ENCODE results near the gene GADD45GIP1.

GADD45GIP1 gene

DNA sequence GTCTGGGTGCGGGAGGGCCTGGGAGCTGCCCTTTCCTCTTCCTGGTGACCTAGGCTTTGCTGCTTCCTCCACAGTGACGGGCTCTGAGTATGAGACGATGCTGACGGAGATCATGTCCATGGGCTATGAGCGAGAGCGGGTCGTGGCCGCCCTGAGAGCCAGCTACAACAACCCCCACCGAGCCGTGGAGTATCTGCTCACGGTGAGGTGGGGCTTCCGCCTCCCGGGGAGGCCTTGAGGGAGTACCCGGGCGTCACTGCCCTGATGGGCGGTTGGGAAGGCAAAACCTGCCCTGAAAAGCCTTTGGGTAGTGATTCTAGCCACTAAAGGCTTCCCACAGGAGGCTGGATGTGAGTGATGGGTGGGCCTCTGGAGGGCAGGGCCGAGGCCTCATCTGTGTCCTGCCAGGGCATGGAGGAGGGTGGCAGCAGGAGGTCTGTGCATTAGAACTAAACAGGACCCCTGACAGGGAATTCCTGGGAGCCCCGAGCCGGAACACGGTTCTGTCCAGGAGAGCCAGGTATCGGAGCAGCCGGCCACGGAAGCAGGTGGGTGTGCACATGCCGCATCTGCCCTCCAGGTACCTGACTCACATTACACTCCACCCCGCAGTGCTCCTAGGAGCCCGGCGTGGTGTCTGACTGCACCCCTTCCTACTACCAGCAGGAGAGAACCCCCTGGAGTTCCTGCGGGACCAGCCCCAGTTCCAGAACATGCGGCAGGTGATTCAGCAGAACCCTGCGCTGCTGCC is 8.2 kb downstream of the GADD45GIP1 start:
- Histone ChIP-seq H3K36me3 (replicated peaks) (peaks cover 79% of the 10 kb centered on the region), H3K4me1 (0 out of 2 replicates have a peak, but pooled peaks cover 3% of the 10 kb centered on the region), H3K9me3 (no peaks in the 10 kb centered on the region), H3K4me3 (no peak overlapping the region), H3K27me3 (ENCODE audit: low read depth) (no peaks in the 10 kb centered on the region)
- no peak for DNase-seq (ENCODE audit: low spot score in 2 of 2)
- in situ Hi-C loops (cut with MboI; ENCODE audit: low sequenced_read_pairs) = no loop called here

DNA sequence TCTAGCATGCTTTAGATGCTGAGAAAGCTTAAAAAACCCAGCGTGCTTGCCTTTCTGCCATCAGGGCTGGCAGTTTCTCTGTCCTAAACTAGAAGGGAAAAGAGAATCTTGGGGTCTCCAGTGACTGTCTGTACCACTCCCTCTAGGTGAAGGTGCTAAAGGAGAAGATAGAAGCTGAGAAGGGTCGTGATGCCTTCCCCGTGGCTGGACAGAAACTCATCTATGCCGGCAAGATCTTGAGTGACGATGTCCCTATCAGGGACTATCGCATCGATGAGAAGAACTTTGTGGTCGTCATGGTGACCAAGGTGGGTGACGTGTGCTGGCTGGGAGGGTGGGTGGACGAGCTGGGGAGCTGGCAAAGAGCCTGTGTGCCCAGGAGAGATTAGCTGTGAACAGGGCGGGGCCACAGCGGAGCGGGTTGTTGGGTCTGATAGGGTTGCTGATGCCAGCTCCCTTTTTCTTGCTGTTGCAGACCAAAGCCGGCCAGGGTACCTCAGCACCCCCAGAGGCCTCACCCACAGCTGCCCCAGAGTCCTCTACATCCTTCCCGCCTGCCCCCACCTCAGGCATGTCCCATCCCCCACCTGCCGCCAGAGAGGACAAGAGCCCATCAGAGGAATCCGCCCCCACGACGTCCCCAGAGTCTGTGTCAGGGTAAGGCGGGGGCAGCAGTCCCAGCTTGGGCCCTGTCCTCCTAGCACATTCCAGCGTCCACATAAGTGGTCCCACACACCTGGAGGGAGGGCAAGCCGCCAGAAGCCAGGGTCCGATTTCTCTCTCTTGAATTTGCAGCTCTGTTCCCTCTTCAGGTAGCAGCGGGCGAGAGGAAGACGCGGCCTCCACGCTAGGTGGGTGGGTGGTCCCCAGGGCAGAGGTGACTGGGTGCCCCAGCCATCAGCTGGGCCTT is 9.1 kb downstream of the GADD45GIP1 start:
- no peak for DNase-seq (ENCODE audit: low spot score in 2 of 2)
- in situ Hi-C loops (cut with MboI; ENCODE audit: low sequenced_read_pairs) = no loop called here
- no peaks in the 10 kb centered on the region for H3K9me3 ChIP-seq
- H3K4me3 ChIP-seq = no peak overlapping the region
- H3K27me3 ChIP-seq (ENCODE audit: low read depth) = no peaks in the 10 kb centered on the region
- peaks cover 79% of the 10 kb centered on the region for H3K36me3 ChIP-seq (replicated peaks)
- H3K4me1 ChIP-seq = 0 out of 2 replicates have a peak, but pooled peaks cover 3% of the 10 kb centered on the region

DNA sequence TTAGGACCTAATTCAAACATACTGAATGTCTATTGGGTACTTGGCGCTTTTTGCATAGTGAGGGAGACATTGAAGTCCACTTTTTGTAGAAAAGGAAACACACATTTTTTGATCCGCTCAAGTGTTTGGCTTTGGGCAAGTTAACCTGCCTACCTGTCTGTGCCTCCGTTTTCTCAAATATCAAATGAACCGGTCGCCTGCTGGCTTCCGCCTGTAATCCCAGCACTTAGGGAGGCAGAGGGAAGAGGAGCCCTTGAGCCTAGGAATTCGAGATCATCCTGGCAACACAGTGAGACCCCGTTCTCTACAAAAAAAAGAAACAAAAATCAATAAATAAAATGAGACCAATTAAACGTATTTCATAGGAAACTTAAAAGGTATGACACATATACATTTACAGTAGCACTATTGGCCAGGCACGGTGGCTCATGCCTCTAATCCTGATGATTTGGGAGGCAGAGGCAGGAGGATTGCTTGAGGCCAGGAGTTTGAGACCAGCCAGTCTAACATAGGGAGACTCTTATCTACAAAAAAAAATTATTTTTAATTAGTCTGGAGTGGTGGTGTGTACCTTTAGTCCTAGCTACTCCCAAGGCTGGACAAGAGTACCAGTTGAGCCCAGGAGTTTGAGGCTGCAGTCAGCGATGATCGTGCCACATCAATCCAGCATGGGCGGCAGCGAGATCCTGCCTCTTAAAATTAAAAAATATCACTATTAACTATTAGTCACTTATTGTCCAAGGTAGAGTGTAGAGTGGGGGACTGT is 10.1 kb downstream of the GADD45GIP1 start:
- Histone ChIP-seq H3K4me1 (0 out of 2 replicates have a peak, but pooled peaks cover 3% of the 10 kb centered on the region), H3K9me3 (no peaks in the 10 kb centered on the region), H3K4me3 (peak overlapping the region; percentile 61), H3K36me3 (replicated peaks) (peaks cover 79% of the 10 kb centered on the region), H3K27me3 (ENCODE audit: low read depth) (no peaks in the 10 kb centered on the region)
- DNase-seq (ENCODE audit: low spot score in 2 of 2) = no peak
- in situ Hi-C loops (cut with MboI; ENCODE audit: low sequenced_read_pairs) = no loop called here

DNA sequence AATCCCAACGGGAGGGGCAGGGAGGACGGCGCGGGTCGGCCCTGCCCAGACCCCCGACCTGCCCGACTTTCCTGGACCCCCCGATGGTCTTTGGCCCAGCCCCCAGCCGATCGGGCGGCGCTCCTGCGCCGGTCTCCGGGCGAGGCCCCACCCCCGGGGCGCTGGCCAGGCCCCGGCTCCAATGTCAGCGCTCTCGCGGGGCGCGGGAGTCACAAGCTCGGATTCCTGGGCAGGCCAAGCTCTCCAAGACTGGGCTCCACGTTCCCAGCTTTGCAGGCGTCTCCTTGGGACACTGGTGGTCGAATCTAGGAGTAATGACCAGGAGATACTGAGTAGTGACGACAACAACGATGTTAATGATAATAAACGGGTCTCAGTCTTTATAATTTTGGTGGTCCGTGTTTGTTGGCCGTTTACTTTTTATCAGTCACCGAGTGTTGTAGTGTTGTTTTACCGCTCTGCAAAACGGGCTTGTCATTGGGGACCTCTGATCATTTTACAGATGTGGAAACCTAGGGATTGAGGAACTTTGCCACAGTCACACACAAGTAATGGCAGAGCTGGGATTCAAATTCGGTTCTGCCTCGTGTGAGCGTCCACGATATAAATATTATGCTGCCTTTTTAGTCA is 10.8 kb downstream of the GADD45GIP1 start:
- Histone ChIP-seq H3K36me3 (replicated peaks) (peaks cover 79% of the 10 kb centered on the region), H3K4me3 (peak overlapping the region; percentile 61), H3K27me3 (ENCODE audit: low read depth) (no peaks in the 10 kb centered on the region), H3K4me1 (0 out of 2 replicates have a peak, but pooled peaks cover 3% of the 10 kb centered on the region), H3K9me3 (no peaks in the 10 kb centered on the region)
- peak; percentile 60 to 81 for DNase-seq (ENCODE audit: low spot score in 2 of 2)
- in situ Hi-C loops (cut with MboI; ENCODE audit: low sequenced_read_pairs) = no loop called here

DNA sequence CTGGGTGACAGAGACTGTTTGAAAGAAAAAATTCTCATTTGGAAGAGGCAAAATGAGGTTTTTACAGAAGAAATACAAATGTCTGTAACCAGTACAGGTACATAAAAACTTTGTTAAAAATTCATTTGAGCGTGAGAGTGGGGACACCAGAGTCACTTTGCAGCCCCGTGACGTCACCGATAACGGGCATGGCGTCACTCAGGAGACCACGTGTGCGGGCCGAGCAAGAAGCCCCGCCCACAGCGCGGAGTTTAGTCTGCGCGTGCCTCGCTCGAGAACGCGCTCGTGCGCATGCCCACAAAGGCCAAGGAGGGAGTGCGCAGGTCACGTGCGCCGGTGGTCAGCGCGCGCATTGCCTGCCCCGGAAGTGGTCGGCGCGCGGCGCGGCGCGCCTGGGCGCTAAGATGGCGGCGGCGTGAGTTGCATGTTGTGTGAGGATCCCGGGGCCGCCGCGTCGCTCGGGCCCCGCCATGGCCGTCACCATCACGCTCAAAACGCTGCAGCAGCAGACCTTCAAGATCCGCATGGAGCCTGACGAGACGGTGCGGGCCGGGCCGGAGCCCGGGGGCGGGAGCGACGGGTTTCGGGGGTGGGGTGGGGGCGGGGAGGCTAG is 11.4 kb downstream of the GADD45GIP1 start, which contains the start of gene RAD23A:
Gene RAD23A, plus strand, starts transcription at position 384 of the 613 bp plus-strand sequence. Its CDS starts 87 bp downstream, at position 471.
- in situ Hi-C loops (cut with MboI; ENCODE audit: low sequenced_read_pairs) = no loop called here
- peak within 1 kb of the TSS; percentile 61 for H3K4me3 ChIP-seq
- no peaks in the 10 kb centered on the region for H3K27me3 ChIP-seq (ENCODE audit: low read depth)
- DNase-seq (ENCODE audit: low spot score in 2 of 2) = peak; percentile 93 to 98
- H3K36me3 ChIP-seq (replicated peaks) = peaks cover 79% of the 10 kb centered on the region
- peaks cover 7% of the 10 kb centered on the region for H3K4me1 ChIP-seq
- no peaks in the 10 kb centered on the region for H3K9me3 ChIP-seq

DNA sequence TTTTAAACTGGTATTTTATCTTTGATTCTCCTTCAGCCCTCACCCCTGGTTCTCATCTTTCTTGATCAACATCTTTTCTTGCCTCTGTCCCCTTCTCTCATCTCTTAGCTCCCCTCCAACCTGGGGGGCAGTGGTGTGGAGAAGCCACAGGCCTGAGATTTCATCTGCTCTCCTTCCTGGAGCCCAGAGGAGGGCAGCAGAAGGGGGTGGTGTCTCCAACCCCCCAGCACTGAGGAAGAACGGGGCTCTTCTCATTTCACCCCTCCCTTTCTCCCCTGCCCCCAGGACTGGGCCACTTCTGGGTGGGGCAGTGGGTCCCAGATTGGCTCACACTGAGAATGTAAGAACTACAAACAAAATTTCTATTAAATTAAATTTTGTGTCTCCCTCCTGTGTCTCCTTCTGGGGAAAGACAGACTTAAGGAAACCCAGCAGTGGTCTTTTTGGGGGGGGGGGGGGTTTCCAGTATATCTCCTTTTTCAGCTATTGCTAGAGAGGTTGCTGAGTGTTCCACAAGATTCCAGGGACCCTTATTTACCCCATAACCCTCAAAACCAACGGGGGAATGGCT is 12.8 kb downstream of the GADD45GIP1 start:
- in situ Hi-C loops (cut with MboI; ENCODE audit: low sequenced_read_pairs) = no loop called here
- peaks cover 21% of the 10 kb centered on the region for H3K4me1 ChIP-seq
- H3K27me3 ChIP-seq (ENCODE audit: low read depth) = no peaks in the 10 kb centered on the region
- peaks cover 79% of the 10 kb centered on the region for H3K36me3 ChIP-seq (replicated peaks)
- H3K4me3 ChIP-seq = no peak overlapping the region
- DNase-seq (ENCODE audit: low spot score in 2 of 2) = no peak
- H3K9me3 ChIP-seq = no peaks in the 10 kb centered on the region

DNA sequence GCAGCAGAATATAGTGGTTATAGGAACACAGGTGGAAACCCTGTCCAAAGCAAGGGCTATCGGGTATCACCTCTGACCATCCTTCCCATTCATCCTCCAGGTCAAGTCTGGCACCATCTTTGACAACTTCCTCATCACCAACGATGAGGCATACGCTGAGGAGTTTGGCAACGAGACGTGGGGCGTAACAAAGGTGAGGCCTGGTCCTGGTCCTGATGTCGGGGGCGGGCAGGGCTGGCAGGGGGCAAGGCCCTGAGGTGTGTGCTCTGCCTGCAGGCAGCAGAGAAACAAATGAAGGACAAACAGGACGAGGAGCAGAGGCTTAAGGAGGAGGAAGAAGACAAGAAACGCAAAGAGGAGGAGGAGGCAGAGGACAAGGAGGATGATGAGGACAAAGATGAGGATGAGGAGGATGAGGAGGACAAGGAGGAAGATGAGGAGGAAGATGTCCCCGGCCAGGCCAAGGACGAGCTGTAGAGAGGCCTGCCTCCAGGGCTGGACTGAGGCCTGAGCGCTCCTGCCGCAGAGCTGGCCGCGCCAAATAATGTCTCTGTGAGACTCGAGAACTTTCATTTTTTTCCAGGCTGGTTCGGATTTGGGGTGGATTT is 13.5 kb downstream of the GADD45GIP1 start:
- H3K4me3 ChIP-seq = no peak overlapping the region
- DNase-seq (ENCODE audit: low spot score in 2 of 2) = no peak
- in situ Hi-C loops (cut with MboI; ENCODE audit: low sequenced_read_pairs) = no loop called here
- peaks cover 21% of the 10 kb centered on the region for H3K4me1 ChIP-seq
- H3K27me3 ChIP-seq (ENCODE audit: low read depth) = no peaks in the 10 kb centered on the region
- peaks cover 79% of the 10 kb centered on the region for H3K36me3 ChIP-seq (replicated peaks)
- H3K9me3 ChIP-seq = no peaks in the 10 kb centered on the region

DNA sequence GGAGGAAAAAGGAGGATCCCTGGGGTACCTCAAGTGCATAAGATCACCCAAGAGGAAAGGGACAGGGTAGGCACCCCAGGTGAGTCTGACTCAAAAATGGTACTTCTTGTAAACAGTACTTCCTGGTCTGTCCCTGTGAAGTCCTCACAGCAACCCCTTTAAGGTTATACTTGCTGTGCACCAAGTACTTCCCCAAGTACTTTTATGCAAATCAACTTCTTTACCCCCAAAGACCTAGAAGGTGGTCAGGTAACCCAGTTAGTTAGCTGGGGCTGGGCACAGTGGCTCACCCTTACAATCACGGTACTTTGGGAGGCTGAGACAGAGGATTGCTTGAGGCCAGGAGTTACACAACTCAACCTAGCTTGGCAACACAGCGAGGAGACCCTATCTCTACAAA is 16.1 kb downstream of the GADD45GIP1 start:
- DNase-seq (ENCODE audit: low spot score in 2 of 2) = no peak
- peaks cover 68% of the 10 kb centered on the region for H3K36me3 ChIP-seq (replicated peaks)
- H3K27me3 ChIP-seq (ENCODE audit: low read depth) = no peaks in the 10 kb centered on the region
- H3K9me3 ChIP-seq = no peaks in the 10 kb centered on the region
- in situ Hi-C loops (cut with MboI; ENCODE audit: low sequenced_read_pairs) = no loop called here
- peaks cover 25% of the 10 kb centered on the region for H3K4me1 ChIP-seq
- no peak overlapping the region for H3K4me3 ChIP-seq

DNA sequence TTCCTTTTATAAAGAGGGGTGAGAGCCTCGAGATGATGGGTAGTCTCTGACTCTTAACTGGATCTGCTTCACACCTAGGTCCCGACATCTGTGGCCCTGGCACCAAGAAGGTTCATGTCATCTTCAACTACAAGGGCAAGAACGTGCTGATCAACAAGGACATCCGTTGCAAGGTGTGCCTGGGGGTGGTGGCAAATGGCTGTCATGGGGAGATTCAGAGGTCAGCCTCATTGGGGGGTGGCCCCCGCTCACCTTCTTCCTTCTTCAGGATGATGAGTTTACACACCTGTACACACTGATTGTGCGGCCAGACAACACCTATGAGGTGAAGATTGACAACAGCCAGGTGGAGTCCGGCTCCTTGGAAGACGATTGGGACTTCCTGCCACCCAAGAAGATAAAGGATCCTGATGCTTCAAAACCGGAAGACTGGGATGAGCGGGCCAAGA is 17.0 kb downstream of the GADD45GIP1 start:
- Histone ChIP-seq H3K9me3 (no peaks in the 10 kb centered on the region), H3K27me3 (ENCODE audit: low read depth) (no peaks in the 10 kb centered on the region), H3K4me1 (peaks cover 25% of the 10 kb centered on the region), H3K4me3 (peak overlapping the region; percentile 100), H3K36me3 (replicated peaks) (peaks cover 64% of the 10 kb centered on the region)
- in situ Hi-C loops (cut with MboI; ENCODE audit: low sequenced_read_pairs) = no loop called here
- DNase-seq (ENCODE audit: low spot score in 2 of 2) = no peak

DNA sequence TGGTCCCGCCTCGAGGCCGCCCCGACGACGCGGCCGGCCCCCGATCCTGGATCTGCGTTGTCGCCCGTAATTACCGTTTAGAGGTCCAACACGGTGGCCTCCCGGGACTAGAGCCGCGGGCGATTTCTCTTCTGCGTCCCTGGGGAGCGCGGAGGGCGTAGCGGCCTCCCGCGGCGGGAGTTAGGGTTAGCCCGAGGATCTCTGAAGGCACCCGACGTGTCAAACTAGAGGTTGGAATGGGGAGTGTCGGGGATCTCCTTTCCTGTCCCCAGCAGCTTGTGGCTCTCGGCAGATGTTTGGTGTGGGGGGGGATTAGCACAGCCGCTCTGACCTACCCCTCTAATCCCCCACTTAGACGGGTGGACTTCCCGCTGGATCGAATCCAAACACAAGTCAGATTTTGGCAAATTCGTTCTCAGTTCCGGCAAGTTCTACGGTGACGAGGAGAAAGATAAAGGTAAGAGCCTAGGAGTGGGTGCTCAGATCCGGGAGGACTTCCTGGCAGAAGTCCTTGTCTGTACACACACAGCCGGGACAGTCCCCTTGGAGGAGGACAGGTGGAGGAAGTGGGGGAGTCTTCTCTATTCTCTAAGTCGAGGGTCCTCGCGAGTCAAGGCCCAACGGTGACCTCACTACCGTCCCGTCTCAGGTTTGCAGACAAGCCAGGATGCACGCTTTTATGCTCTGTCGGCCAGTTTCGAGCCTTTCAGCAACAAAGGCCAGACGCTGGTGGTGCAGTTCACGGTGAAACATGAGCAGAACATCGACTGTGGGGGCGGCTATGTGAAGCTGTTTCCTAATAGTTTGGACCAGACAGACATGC is 18.0 kb downstream of the GADD45GIP1 start:
- Histone ChIP-seq H3K36me3 (replicated peaks) (peaks cover 54% of the 10 kb centered on the region), H3K27me3 (ENCODE audit: low read depth) (no peaks in the 10 kb centered on the region), H3K9me3 (no peaks in the 10 kb centered on the region), H3K4me1 (peaks cover 28% of the 10 kb centered on the region), H3K4me3 (peak overlapping the region; percentile 100)
- in situ Hi-C loops (cut with MboI; ENCODE audit: low sequenced_read_pairs) = no loop called here
- peak in 1 of 2 experiments; percentile 57 for DNase-seq (ENCODE audit: low spot score in 2 of 2)

DNA sequence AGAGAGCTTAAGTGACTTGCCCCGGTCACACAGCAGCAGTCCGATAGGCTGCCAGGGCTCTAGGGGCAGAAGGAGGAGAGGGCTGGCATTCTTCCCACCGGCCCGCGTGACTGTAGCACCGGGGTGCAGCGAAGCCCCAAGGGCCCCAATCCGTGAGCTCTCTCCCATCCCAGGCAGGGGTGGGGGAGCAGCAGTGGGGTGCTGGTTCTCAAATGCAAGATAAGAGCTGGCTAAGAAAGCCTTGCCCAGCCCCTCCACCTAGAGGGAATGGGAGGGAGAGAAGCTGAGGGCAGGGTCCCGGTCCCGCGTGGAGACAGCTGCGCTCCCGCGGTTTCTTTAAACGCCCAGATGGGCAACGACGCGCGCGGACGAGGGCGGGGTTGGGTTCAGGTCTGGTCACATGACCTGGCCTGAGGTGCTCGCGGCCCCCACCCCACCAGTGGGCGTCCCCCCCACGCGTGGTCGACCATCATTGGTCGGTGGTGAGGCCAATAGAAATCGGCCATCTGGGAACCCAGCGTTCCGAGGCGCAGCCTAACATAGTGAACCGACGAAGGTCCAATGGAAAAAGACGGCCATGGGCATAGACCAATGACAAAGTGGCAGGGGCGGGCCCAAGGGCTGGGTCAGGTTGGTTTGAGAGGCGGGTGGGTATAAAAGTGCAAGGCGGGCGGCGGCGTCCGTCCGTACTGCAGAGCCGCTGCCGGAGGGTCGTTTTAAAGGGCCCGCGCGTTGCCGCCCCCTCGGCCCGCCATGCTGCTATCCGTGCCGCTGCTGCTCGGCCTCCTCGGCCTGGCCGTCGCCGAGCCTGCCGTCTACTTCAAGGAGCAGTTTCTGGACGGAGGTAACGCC is 18.9 kb downstream of the GADD45GIP1 start, which contains the start of gene CALR:
Gene CALR, plus strand, starts transcription at position 683 of the 852 bp plus-strand sequence. Its CDS starts 71 bp downstream, at position 754.
- Histone ChIP-seq H3K36me3 (replicated peaks) (peaks cover 51% of the 10 kb centered on the region), H3K4me3 (peak within 1 kb of the TSS; percentile 100), H3K4me1 (peaks cover 31% of the 10 kb centered on the region), H3K9me3 (no peaks in the 10 kb centered on the region), H3K27me3 (ENCODE audit: low read depth) (no peaks in the 10 kb centered on the region)
- peak; percentile 98 to 100 for DNase-seq (ENCODE audit: low spot score in 2 of 2)
- in situ Hi-C loops (cut with MboI; ENCODE audit: low sequenced_read_pairs) = no loop called here

All from HAP-1 (cell line).